ENCODE data around the gene SNAI1. TPM values are rescaled to one million over a fixed set of nuclear protein-coding genes. Genes with fewer than 3 reads are reported as not detected.
"Not testable (repeated sequence)": the region's sequence is repeated elsewhere in the genome, so short reads cannot be mapped to it uniquely, and the experiment has no call there.

The SNAI1 gene
- polyA plus RNA-seq, 1 experiment = 2.3 TPM

- Histone ChIP-seq H3K9me3 (ENCODE audit: control insufficient read depth, insufficient read depth, low read length) (no peaks in the 10 kb centered on the region), H3K27me3 (ENCODE audit: control insufficient read depth, insufficient read depth, low read length) (no peaks in the 10 kb centered on the region), H3K27ac (ENCODE audit: low read depth, low read length) (no peak overlapping the region), H3K4me3 (ENCODE audit: low read depth, low read length) (no peak overlapping the region)
- CTCF ChIA-PET = no interaction called here
- no peak for DNase-seq (ENCODE audit: low read depth, low spot score)
- POLR2A ChIA-PET = interaction anchor here (0.7 kb wide), 1 partner anchor 34 kb away, joined by 10 read pairs; no protein-coding TSS in a partner anchor
- no peak for TF ChIP-seq CTCF (IDR thresholded peaks at IDR 0.05; ENCODE audit: low read depth, low read length)
Measured at GRCh38 chr20:49995586-49995985, 12.8 kb downstream of the SNAI1 start.

- not testable (repeated sequence) for H3K27ac ChIP-seq (ENCODE audit: low read depth, low read length); H3K27me3 ChIP-seq (ENCODE audit: control insufficient read depth, insufficient read depth, low read length); DNase-seq (ENCODE audit: low read depth, low spot score); H3K4me3 ChIP-seq (ENCODE audit: low read depth, low read length); H3K9me3 ChIP-seq (ENCODE audit: control insufficient read depth, insufficient read depth, low read length)
- CTCF ChIA-PET = interaction anchor here (0.8 kb wide), 1 partner anchor 19 kb away, joined by 5 read pairs; no protein-coding TSS in a partner anchor
- POLR2A ChIA-PET = interaction anchor here (0.7 kb wide), 1 partner anchor 70 kb away, joined by 6 read pairs; no protein-coding TSS in a partner anchor
Measured at GRCh38 chr20:49998478-49999188, 15.9 kb downstream of the SNAI1 start.

- no peak for TF ChIP-seq CTCF (IDR thresholded peaks at IDR 0.05; ENCODE audit: low read depth, low read length)
- CTCF ChIA-PET = interaction anchor here (0.8 kb wide), 1 partner anchor 20 kb away, joined by 5 read pairs; no protein-coding TSS in a partner anchor
- DNase-seq (ENCODE audit: low read depth, low spot score) = no peak
- Histone ChIP-seq H3K27me3 (ENCODE audit: control insufficient read depth, insufficient read depth, low read length) (no peaks in the 10 kb centered on the region), H3K9me3 (ENCODE audit: control insufficient read depth, insufficient read depth, low read length) (no peaks in the 10 kb centered on the region), H3K27ac (ENCODE audit: low read depth, low read length) (no peak overlapping the region), H3K4me3 (ENCODE audit: low read depth, low read length) (no peak overlapping the region)
- POLR2A ChIA-PET = interaction anchor here (0.7 kb wide), 1 partner anchor 70 kb away, joined by 6 read pairs; no protein-coding TSS in a partner anchor
Measured at GRCh38 chr20:49999329-49999728, 16.5 kb downstream of the SNAI1 start.

GRCh38 chr20:50000548-50001222 lies 17.9 kb downstream of the SNAI1 start:
- CTCF ChIA-PET = interaction anchor here (2.7 kb wide), 1 partner anchor 70 kb away, joined by 11 read pairs; no protein-coding TSS in a partner anchor

GRCh38 chr20:50001784-50002311 lies 19.1 kb downstream of the SNAI1 start:
- Histone ChIP-seq H3K9me3 (ENCODE audit: control insufficient read depth, insufficient read depth, low read length) (no peaks in the 10 kb centered on the region), H3K27ac (ENCODE audit: low read depth, low read length) (no peak overlapping the region), H3K4me3 (ENCODE audit: low read depth, low read length) (no peak overlapping the region), H3K27me3 (ENCODE audit: control insufficient read depth, insufficient read depth, low read length) (no peaks in the 10 kb centered on the region)
- no peak for TF ChIP-seq CTCF (IDR thresholded peaks at IDR 0.05; ENCODE audit: low read depth, low read length)
- DNase-seq (ENCODE audit: low read depth, low spot score) = no peak
- CTCF ChIA-PET = interaction anchor here (0.6 to 2.7 kb wide), 3 partner anchors 21 to 69 kb away, joined by 3 to 11 read pairs (median 4); no protein-coding TSS in a partner anchor
- POLR2A ChIA-PET = interaction anchor here (0.8 kb wide), 1 partner anchor 17 kb away, joined by 4 read pairs; no protein-coding TSS in a partner anchor

More at GRCh38 chr20:50000548-50001222, 17.9 kb downstream of the SNAI1 start:
- not testable (repeated sequence) for H3K4me3 ChIP-seq (ENCODE audit: low read depth, low read length); DNase-seq (ENCODE audit: low read depth, low spot score); H3K9me3 ChIP-seq (ENCODE audit: control insufficient read depth, insufficient read depth, low read length); H3K27me3 ChIP-seq (ENCODE audit: control insufficient read depth, insufficient read depth, low read length); H3K27ac ChIP-seq (ENCODE audit: low read depth, low read length)
- POLR2A ChIA-PET = interaction anchor here (0.8 kb wide), 1 partner anchor 11 kb away, joined by 3 read pairs; no protein-coding TSS in a partner anchor

Measured in AG04450 (cell line).